ENCODE data around the gene TCF12. TPM values are rescaled to one million over a fixed set of nuclear protein-coding genes. Genes with fewer than 3 reads are reported as not detected.

TCF12 gene
- total RNA-seq, 1 experiment from 2014 or later = 76.7 TPM

DNA sequence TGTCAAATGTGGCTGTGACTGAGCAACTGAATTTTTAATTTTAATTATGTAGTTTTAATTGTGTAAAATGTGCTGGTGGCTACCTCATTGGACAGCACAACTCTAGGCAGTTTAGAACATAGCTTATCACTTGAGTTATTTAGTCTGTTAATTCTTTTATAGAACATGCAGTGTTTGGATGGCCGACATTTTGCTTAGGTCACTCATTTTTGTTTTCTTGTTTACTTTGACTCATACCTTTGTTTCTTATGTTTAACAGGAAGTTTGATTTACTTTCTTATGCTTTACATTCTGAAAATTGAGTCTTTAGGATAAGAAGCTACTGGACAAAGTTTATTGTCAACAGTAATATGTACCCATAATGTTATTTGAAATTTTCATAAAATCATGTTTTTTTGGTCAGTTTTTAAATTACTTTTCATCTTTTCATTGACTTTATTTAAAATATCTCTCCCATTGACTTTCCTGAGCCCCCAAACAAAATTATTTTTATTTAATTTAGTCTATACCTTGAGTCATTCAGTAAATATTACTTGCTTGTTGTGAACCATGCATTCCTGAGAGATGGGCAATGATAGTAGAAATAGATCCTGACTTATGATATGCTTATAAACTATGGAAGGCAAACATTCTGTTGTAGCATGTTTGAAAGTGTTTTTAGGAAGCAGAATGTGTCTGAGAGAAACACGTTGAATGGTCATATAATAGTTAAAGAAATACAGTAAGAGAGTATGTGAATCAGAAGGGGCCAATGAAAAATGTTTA lies 60.6 kb downstream of the TCF12 start:
- Histone ChIP-seq H4K5ac (ENCODE audit: insufficient read length, low read depth, low read length) (no peak overlapping the region), H3K14ac (ENCODE audit: insufficient read depth, low read length) (no peak overlapping the region), H4K91ac (ENCODE audit: insufficient read length, low read depth, low read length) (no peak overlapping the region), H3K27ac (ENCODE audit: insufficient read length, low read depth, low read length) (no peak overlapping the region), H2BK12ac (ENCODE audit: insufficient read length, low read depth, low read length) (no peak overlapping the region), H3K79me2 (ENCODE audit: insufficient read depth, low read length) (peaks cover 13% of the 10 kb centered on the region; the same call in 1 of the 2 replicates), H3K79me1 (ENCODE audit: insufficient read depth, low read depth, low read length, poor library complexity, severe bottlenecking) (peaks cover 3% of the 10 kb centered on the region), H2BK15ac (ENCODE audit: low read depth, low read length) (no peak overlapping the region), H4K8ac (replicated peaks; ENCODE audit: insufficient read length, low read depth, low read length) (no peak overlapping the region), H3K4me2 (ENCODE audit: insufficient read depth, insufficient read length, low read length) (no peak overlapping the region), H3K23me2 (ENCODE audit: insufficient read length, low read depth, low read length, poor library complexity, severe bottlenecking) (no peaks in the 10 kb centered on the region), H3K56ac (ENCODE audit: insufficient read length, low read depth, low read length) (no peak overlapping the region), H2BK120ac (ENCODE audit: low read depth, low read length, poor library complexity, severe bottlenecking) (no peak overlapping the region), H3K18ac (ENCODE audit: insufficient read length, low read depth, low read length) (no peak overlapping the region), H2BK5ac (ENCODE audit: insufficient read length, low read length) (no peak overlapping the region), H3K4me1 (ENCODE audit: insufficient read depth, low read length) (no peaks in the 10 kb centered on the region), H2AFZ (ENCODE audit: low read length) (no peak overlapping the region), H3K9ac (ENCODE audit: extremely low read depth, insufficient read length, low read length) (no peak overlapping the region), H3K4ac (ENCODE audit: low read depth, low read length) (no peak overlapping the region), H4K20me1 (ENCODE audit: control insufficient read depth, insufficient read depth, insufficient read length) (no peaks in the 10 kb centered on the region), H3K23ac (ENCODE audit: insufficient read length, low read depth, low read length) (no peak overlapping the region), H2BK20ac (ENCODE audit: low read depth, low read length, poor library complexity, severe bottlenecking) (no peak overlapping the region), H3K9me3 (ENCODE audit: control insufficient read depth, low read depth, low read length) (no peaks in the 10 kb centered on the region), H2AK5ac (ENCODE audit: insufficient read length, low read length) (no peak overlapping the region), H3T11ph (ENCODE audit: low read length) (no peak overlapping the region), H3K27me3 (ENCODE audit: insufficient read depth, low read length) (no peaks in the 10 kb centered on the region)
- no peak overlapping the region for H3K4me3 Mint-ChIP-seq
- TF ChIP-seq, protein P1, sequence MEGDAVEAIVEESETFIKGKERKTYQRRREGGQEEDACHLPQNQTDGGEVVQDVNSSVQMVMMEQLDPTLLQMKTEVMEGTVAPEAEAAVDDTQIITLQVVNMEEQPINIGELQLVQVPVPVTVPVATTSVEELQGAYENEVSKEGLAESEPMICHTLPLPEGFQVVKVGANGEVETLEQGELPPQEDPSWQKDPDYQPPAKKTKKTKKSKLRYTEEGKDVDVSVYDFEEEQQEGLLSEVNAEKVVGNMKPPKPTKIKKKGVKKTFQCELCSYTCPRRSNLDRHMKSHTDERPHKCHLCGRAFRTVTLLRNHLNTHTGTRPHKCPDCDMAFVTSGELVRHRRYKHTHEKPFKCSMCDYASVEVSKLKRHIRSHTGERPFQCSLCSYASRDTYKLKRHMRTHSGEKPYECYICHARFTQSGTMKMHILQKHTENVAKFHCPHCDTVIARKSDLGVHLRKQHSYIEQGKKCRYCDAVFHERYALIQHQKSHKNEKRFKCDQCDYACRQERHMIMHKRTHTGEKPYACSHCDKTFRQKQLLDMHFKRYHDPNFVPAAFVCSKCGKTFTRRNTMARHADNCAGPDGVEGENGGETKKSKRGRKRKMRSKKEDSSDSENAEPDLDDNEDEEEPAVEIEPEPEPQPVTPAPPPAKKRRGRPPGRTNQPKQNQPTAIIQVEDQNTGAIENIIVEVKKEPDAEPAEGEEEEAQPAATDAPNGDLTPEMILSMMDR (conservative IDR thresholded peaks at IDR 0.05) = no peak
- no peaks in the 10 kb centered on the region for H3K27me3 Mint-ChIP-seq (ENCODE audit: low read depth)
- peaks cover 14 to 16% of the 10 kb centered on the region in 2 experiments for H3K4me1 Mint-ChIP-seq
- no peaks in the 10 kb centered on the region for H3K9me3 Mint-ChIP-seq
- H3K36me3 Mint-ChIP-seq (ENCODE audit: insufficient read depth in 1 of 3, low read depth in 3 of 3) = no peaks in the 10 kb centered on the region
- no peak for DNase-seq
- no CpG with 5 or more reads among the region's 2 CpGs for WGBS (ENCODE audit: extremely low coverage, insufficient read length, low lambda C conversion rate)
- H3K27ac Mint-ChIP-seq = no peak overlapping the region

Data from H9 (cell line).